Fibroblast of the aortic adventitia (primary cell): ENCODE results near the gene WWP2. TPM values are rescaled to one million over a fixed set of nuclear protein-coding genes. Genes with fewer than 3 reads are reported as not detected.

Experiments
- DNase-seq: peaks from one replicate; pipeline ENCODE4 v3.0.0-alpha.2; 2010; ENCODE audit warnings: low read depth
- H3K4me3 ChIP-seq: 2 replicates; pipeline ENCODE4 v1.5.1; 2011; ENCODE audit warnings: low read depth, mild to moderate bottlenecking, control low read depth, low read length, moderate library complexity
- CTCF ChIP-seq: IDR thresholded peaks from 2 replicates; pipeline ENCODE4 v1.5.1; 2011; ENCODE audit warnings: mild to moderate bottlenecking, low read length, control low read depth, inconsistent platforms; ENCODE audit not compliant: insufficient read depth
- total RNA-seq: library from RNA; depleted of rRNA; stranded (reverse); fragments of >200 nt; gene quantifications from 2 replicates; pipeline ENCODE4 v1.2.3, GENCODE V29; 2012; ENCODE audit warnings: low replicate concordance

WWP2 gene
- total RNA-seq, 1 donor: 28.7 TPM

- TF ChIP-seq CTCF: no peak
- H3K4me3 ChIP-seq: no peak overlapping the region
- DNase-seq: peak; percentile 45
Measured at GRCh38 chr16:69880640-69881133, 118.6 kb downstream of the WWP2 start.

- H3K4me3 ChIP-seq: no peak overlapping the region
- no peak for DNase-seq
- no peak for TF ChIP-seq CTCF
Measured at GRCh38 chr16:69881141-69881540, 119.0 kb downstream of the WWP2 start.

- no peak for TF ChIP-seq CTCF
- no peak overlapping the region for H3K4me3 ChIP-seq
- no peak for DNase-seq
Measured at GRCh38 chr16:69883744-69884143, 121.6 kb downstream of the WWP2 start.

GRCh38 chr16:69885722-69886121 is 123.6 kb downstream of the WWP2 start:
- no peak for DNase-seq
- H3K4me3 ChIP-seq: no peak overlapping the region
- TF ChIP-seq CTCF: no peak

GRCh38 chr16:69886726-69887125 is 124.6 kb downstream of the WWP2 start:
- H3K4me3 ChIP-seq: no peak overlapping the region
- DNase-seq: no peak
- TF ChIP-seq CTCF: no peak

GRCh38 chr16:69888005-69888590 is 126.0 kb downstream of the WWP2 start:
- DNase-seq: no peak
- TF ChIP-seq CTCF: no peak

GRCh38 chr16:69889295-69889964 is 127.3 kb downstream of the WWP2 start:
- TF ChIP-seq CTCF: no peak
- H3K4me3 ChIP-seq: no peak overlapping the region
- DNase-seq: no peak

More at GRCh38 chr16:69888005-69888590, 126.0 kb downstream of the WWP2 start:
- H3K4me3 ChIP-seq: no peak overlapping the region
